Heart right ventricle (tissue), 16 donors: ENCODE measurements around the gene ATG2A. TPM values are rescaled to one million over a fixed set of nuclear protein-coding genes. Genes with fewer than 3 reads are reported as not detected.

Experiments used
- ATAC-seq, 8 donors: fragments of 200-7000 bp; cut with Tn5 transposase; one replicate each; pipeline ENCODE4 v1.9.1; 2020; ENCODE audit warnings: mild to moderate bottlenecking in 8 of 8, moderate library complexity in 8 of 8, moderate number of reproducible peaks in 1 of 8
- DNase-seq, 2 donors: peaks; one replicate each; pipeline ENCODE4 v3.0.0-alpha.2; 2020
- H3K27ac ChIP-seq, 10 donors: fragments of 200-600 bp; sonication (generic) in 2 of 10; one replicate each; pipeline versions ENCODE4 v1.5.0 to v1.8.0; 2020 to 2022; ENCODE audit warnings: mild to moderate bottlenecking in 3 of 10
- H3K27me3 ChIP-seq, 7 donors: fragments of 200-600 bp; one replicate each; pipeline ENCODE4 v1.8.0; 2021 to 2022; ENCODE audit warnings: mild to moderate bottlenecking in 2 of 7
- H3K36me3 ChIP-seq, 9 donors: fragments of 200-600 bp; sonication (generic) in 1 of 9; one replicate each; pipeline versions ENCODE4 v1.5.0 to v1.8.0; 2020 to 2022; ENCODE audit warnings: mild to moderate bottlenecking in 2 of 9
- H3K4me1 ChIP-seq, 9 donors: fragments of 200-600 bp; sonication (generic) in 1 of 9; one replicate each; pipeline versions ENCODE4 v1.5.0 to v1.8.0; 2020 to 2022; ENCODE audit warnings: mild to moderate bottlenecking in 4 of 9
- H3K4me3 ChIP-seq, 10 donors: fragments of 200-600 bp; sonication (generic) in 2 of 10; one replicate each; pipeline versions ENCODE4 v1.5.0 to v1.8.0; 2020 to 2022; ENCODE audit warnings: mild to moderate bottlenecking in 7 of 10, moderate library complexity in 2 of 10
- H3K9me3 ChIP-seq, 11 donors: fragments of 200-600 bp in 10 of 11; sonication (generic) in 2 of 11; one replicate each; pipeline versions ENCODE4 v1.5.0 to v1.8.0; 2013 to 2022; ENCODE audit warnings: mild to moderate bottlenecking in 2 of 11, control low read depth in 1 of 11, moderate library complexity in 1 of 11
- CTCF ChIP-seq, 9 donors: fragments of 200-600 bp; sonication (generic) in 2 of 9; IDR thresholded peaks; one replicate each; pipeline versions ENCODE4 v1.5.0 to v1.8.0; 2021 to 2022; ENCODE audit warnings: antibody characterized with exemption in 9 of 9, mild to moderate bottlenecking in 5 of 9, moderate library complexity in 1 of 9
- WGBS, 2 donors: extraction: QIAGEN DNeasy Blood & Tissue Kit; methylation state at CpG; one replicate each; pipeline ENCODE4 v1.1.7; 2013; ENCODE audit warnings: inconsistent platforms in 1 of 2; 5-methylcytosine and 5-hydroxymethylcytosine counted together
- intact Hi-C, 10 donors: fragments of 100-400 bp; cut with DNase I; formaldehyde crosslinking; loops; one replicate each; pipeline versions ENCODE4 v1.11.1 to v1.14.2; 2022
- polyA plus RNA-seq, 2 donors: library from polyadenylated mRNA; stranded (reverse); fragments of 200-250 nt; gene quantifications; one replicate each; pipeline ENCODE4 v1.2.3, GENCODE V29; 2013
- total RNA-seq, 10 donors: library from RNA; stranded (reverse); fragmentation: NEBNext Ultra II Directional in 3 of 10; extraction: Animal tissue kit (Norgen Biotek cat#: 25700) in 3 of 10; gene quantifications; one replicate each; pipeline versions ENCODE4 v1.2.1 to v1.2.4, GENCODE V29; 2021 to 2023
- donor health status: Arrhythmogenic right ventricular cardiomyopathy.
- donor health status: ischemic (EF 13 %, LVEDD 7.1; RV severe dilation, severe dysfunction).
- donor health status: healthy with polysubstance abuse.
- donor health status: DM: no; HTN: yes; CAD: no.
- donor health status: DM: no; HTN: no; CAD: no.
- donor health status: ischemic (EF 25% LVEDD 6.9; RV normal size, moderate dysfunction).
- donor health status: ischemic (EF 25% LVEDD 5.7; RV mildly dilated, moderate dysfunction).
- donor health status: healthy.
- donor health status: DM: yes; HTN: yes; CAD: no.
- donor health status: Ischemic cardiomyopathy.
- donor health status: ischemic (EF 35%, LVEDD 5.7; RV mildly dilated, moderate dysfunction).
- donor health status: nonischemic (EF 11% LVEDD 7.7; RV severe dilation, severe dysfunction).
- donor health status: DM: yes; HTN: yes; CAD: no.
- donor health status: PGD.
- donor health status: ischemic (EF 29% LVEDD 5.4; RV normal size, mild dysfunction).
- donor health status: nonischemic (EF 23%, LVEDD 6.1; RV moderate dilation, normal function).

Gene ATG2A
- total and polyA plus RNA-seq, 12 donors, result 12.4 to 18.6 (median 16.0) TPM

- Histone ChIP-seq H3K27me3 (no peaks in the 10 kb centered on the region), H3K9me3 (no peaks in the 10 kb centered on the region), H3K4me1 (peaks cover 9 to 48% (median 31%) of the 10 kb centered on the region in 9 donors), H3K27ac (peak overlapping the region in 9 of 10 donors; percentile 10 to 83 (median 64)), H3K36me3 (no peaks in the 10 kb centered on the region), H3K4me3 (peak overlapping the region in 6 of 10 donors; percentile 21 to 42 (median 34))
- WGBS, 2 donors, result 69 to 71% methylated on average over 8 of the region's 8 CpGs
- DNase-seq (no peak), ATAC-seq (no peak)
- TF ChIP-seq CTCF (IDR thresholded peaks at IDR 0.05), result no peak
- intact Hi-C loops, result loop anchor here in 2 of 10 donors (2.0 to 10.0 kb wide), 2 partner anchors 40 to 1106 kb away; no protein-coding TSS in a partner anchor
Measured at GRCh38 chr11:64888406-64888728, 28.6 kb downstream of the ATG2A start.

- intact Hi-C loops, result loop anchor here in 3 of 10 donors (2.0 to 10.0 kb wide), 3 partner anchors 39 to 1107 kb away; partner anchors contain the start of gene CDC42BPG (in 1 of the 3)
- ATAC-seq, result peak; percentile 83 to 96 (median 92)
Measured at GRCh38 chr11:64887757-64888405, 29.1 kb downstream of the ATG2A start.

GRCh38 chr11:64887234-64887756, 29.7 kb downstream of the ATG2A start:
- ATAC-seq (no peak), DNase-seq (no peak)
- Histone ChIP-seq H3K9me3 (no peaks in the 10 kb centered on the region), H3K27me3 (no peaks in the 10 kb centered on the region), H3K4me3 (peak overlapping the region in 4 of 10 donors; percentile 21 to 39 (median 28)), H3K27ac (peak overlapping the region; percentile 10 to 83 (median 62)), H3K36me3 (no peaks in the 10 kb centered on the region), H3K4me1 (peaks cover 5 to 39% (median 21%) of the 10 kb centered on the region in 9 donors)
- intact Hi-C loops, result loop anchor here in 2 of 10 donors (2.0 to 10.0 kb wide), 2 partner anchors 42 to 1108 kb away; partner anchors contain the start of gene CDC42BPG (in 1 of the 2)
- no peak for TF ChIP-seq CTCF (IDR thresholded peaks at IDR 0.05)
- WGBS, 2 donors, result 86% methylated on average over 8 of the region's 8 CpGs

More at GRCh38 chr11:64887757-64888405, 29.1 kb downstream of the ATG2A start:
- TF ChIP-seq CTCF (IDR thresholded peaks at IDR 0.05), result peak; percentile 98 to 100 (median 99)
- Histone ChIP-seq H3K27me3 (no peaks in the 10 kb centered on the region), H3K27ac (peak overlapping the region; percentile 10 to 83 (median 62)), H3K36me3 (no peaks in the 10 kb centered on the region), H3K4me1 (peaks cover 9 to 45% (median 26%) of the 10 kb centered on the region in 9 donors), H3K4me3 (peak overlapping the region in 7 of 10 donors; percentile 21 to 42 (median 34)), H3K9me3 (no peaks in the 10 kb centered on the region)
- peak; percentile 80 to 90 for DNase-seq
- WGBS, 2 donors, result 13 to 14% methylated on average over 33 to 34 of the region's 34 CpGs

GRCh38 chr11:64885367-64886286, 31.4 kb downstream of the ATG2A start:
- no peak for TF ChIP-seq CTCF (IDR thresholded peaks at IDR 0.05)
- Histone ChIP-seq H3K4me3 (no peak overlapping the region), H3K4me1 (peaks cover 5 to 49% (median 23%) of the 10 kb centered on the region in 9 donors), H3K27ac (peak overlapping the region in 1 of 10 donors; percentile 79), H3K27me3 (no peaks in the 10 kb centered on the region), H3K36me3 (no peaks in the 10 kb centered on the region), H3K9me3 (no peaks in the 10 kb centered on the region)
- ATAC-seq (no peak), DNase-seq (no peak)
- intact Hi-C loops, result loop anchor here in 2 of 10 donors (2.0 to 10.0 kb wide), 2 partner anchors 41 to 1109 kb away; partner anchors contain the start of gene CDC42BPG (in 1 of the 2)
- 80 to 83% methylated on average over 15 of the region's 15 CpGs for WGBS, 2 donors
